Aorta (tissue), 5 donors: ENCODE data around the gene TAC3. TPM values are rescaled to one million over a fixed set of nuclear protein-coding genes. Genes with fewer than 3 reads are reported as not detected.
A peak's percentile ranks its signal among the peaks of the same experiment; 100 is the strongest.

ENCODE experiments used
- ATAC-seq: fragments of 200-7000 bp; cut with Tn5 transposase; one replicate; pipeline ENCODE4 v1.9.1; 2022; ENCODE audit warnings: moderate library complexity; ENCODE audit not compliant: low FRiP score
- DNase-seq, 2 donors: peaks; one replicate each; pipeline ENCODE4 v3.0.0-alpha.2; 2020
- H3K27ac ChIP-seq, 2 donors: one replicate each; pipeline ENCODE4 v1.5.1; 2013; ENCODE audit warnings: low read length in 2 of 2, mild to moderate bottlenecking in 2 of 2, moderate library complexity in 2 of 2, control low read depth in 1 of 2, inconsistent platforms in 1 of 2, low read depth in 1 of 2
- H3K27me3 ChIP-seq, 2 donors: one replicate each; pipeline ENCODE4 v1.6.1; 2013; ENCODE audit warnings: control low read depth in 1 of 2, low read length in 1 of 2, mild to moderate bottlenecking in 1 of 2, moderate library complexity in 1 of 2; ENCODE audit not compliant: insufficient read depth in 2 of 2, control insufficient read depth in 1 of 2
- H3K36me3 ChIP-seq, 2 donors: one replicate each; pipeline ENCODE4 v1.6.1; 2013; ENCODE audit warnings: control low read depth in 1 of 2, low read length in 1 of 2, mild to moderate bottlenecking in 1 of 2; ENCODE audit not compliant: insufficient read depth in 2 of 2, control insufficient read depth in 1 of 2
- H3K4me1 ChIP-seq, 2 donors: one replicate each; pipeline ENCODE4 v1.6.1; 2013; ENCODE audit warnings: low read length in 2 of 2, control low read depth in 1 of 2, mild to moderate bottlenecking in 1 of 2, moderate library complexity in 1 of 2; ENCODE audit not compliant: insufficient read depth in 2 of 2, control insufficient read depth in 1 of 2
- H3K4me3 ChIP-seq, 2 donors: one replicate each; pipeline ENCODE4 v1.5.1; 2013; ENCODE audit warnings: low read length in 2 of 2, control low read depth in 1 of 2, mild to moderate bottlenecking in 1 of 2
- H3K9me3 ChIP-seq: one replicate; pipeline ENCODE4 v1.6.1; 2013; ENCODE audit warnings: mild to moderate bottlenecking, low read length; ENCODE audit not compliant: control insufficient read depth
- WGBS, 2 donors: extraction: QIAGEN DNeasy Blood & Tissue Kit; methylation state at CpG; one replicate each; pipeline ENCODE4 v1.1.7; 2013; 5-methylcytosine and 5-hydroxymethylcytosine counted together
- intact Hi-C, 2 donors: fragments of 100-400 bp; cut with DNase I; formaldehyde crosslinking; loops; one replicate each; pipeline versions ENCODE4 v1.14.2 to v1.15.0; 2022
- polyA plus RNA-seq, 2 donors: library from polyadenylated mRNA; stranded (reverse); fragments of 200-250 nt; gene quantifications; one replicate each; pipeline ENCODE4 v1.2.3, GENCODE V29; 2013
- total RNA-seq, 2 donors: library from RNA; stranded (reverse); fragmentation: NEBNext Ultra II Directional; extraction: Animal tissue kit (Norgen Biotek cat#: 25700); gene quantifications; one replicate each; pipeline ENCODE4 v1.2.1, GENCODE V29; 2021
- donor health status: healthy with polysubstance abuse.
- donor health status: Bipolar disorder and iron deficiency.
- donor health status: DM: no; HTN: no; CAD: no.
- donor health status: DM: no; HTN: no; CAD: no.
- donor health status: DM: yes; HTN: yes; CAD: no.

Gene TAC3
- total and polyA plus RNA-seq, 4 donors: 0.88 TPM; not detected in 3

GRCh38 chr12:57040750-57041149, 24.4 kb upstream of the TAC3 start:
- intact Hi-C loops: no loop called here
- Histone ChIP-seq H3K27ac (no peak overlapping the region), H3K27me3 (no peaks in the 10 kb centered on the region), H3K4me3 (no peak overlapping the region), H3K9me3 (no peaks in the 10 kb centered on the region), H3K4me1 (no peaks in the 10 kb centered on the region), H3K36me3 (no peaks in the 10 kb centered on the region)
- DNase-seq (no peak), ATAC-seq (no peak)
- WGBS, 2 donors: 64 to 65% methylated on average over 2 of the region's 2 CpGs

GRCh38 chr12:57040211-57040610, 23.9 kb upstream of the TAC3 start:
- Histone ChIP-seq H3K4me1 (no peaks in the 10 kb centered on the region), H3K27me3 (no peaks in the 10 kb centered on the region), H3K27ac (no peak overlapping the region), H3K4me3 (no peak overlapping the region), H3K36me3 (no peaks in the 10 kb centered on the region), H3K9me3 (no peaks in the 10 kb centered on the region)
- WGBS, 2 donors: 88 to 90% methylated on average over 4 of the region's 4 CpGs
- ATAC-seq (no peak), DNase-seq (no peak)
- intact Hi-C loops: no loop called here

- 83% methylated on average over 9 of the region's 9 CpGs for WGBS, 2 donors
- ATAC-seq (no peak), DNase-seq (no peak)
Measured at GRCh38 chr12:57039016-57039798, 22.9 kb upstream of the TAC3 start.

GRCh38 chr12:57037264-57037663, 20.9 kb upstream of the TAC3 start:
- Histone ChIP-seq H3K9me3 (no peaks in the 10 kb centered on the region), H3K4me3 (no peak overlapping the region), H3K36me3 (no peaks in the 10 kb centered on the region), H3K27me3 (no peaks in the 10 kb centered on the region), H3K27ac (no peak overlapping the region), H3K4me1 (no peaks in the 10 kb centered on the region)
- intact Hi-C loops: no loop called here
- 45 to 70% methylated on average over 3 of the region's 3 CpGs for WGBS, 2 donors
- DNase-seq: no peak
- ATAC-seq: no peak

More at GRCh38 chr12:57039016-57039798, 22.9 kb upstream of the TAC3 start:
- Histone ChIP-seq H3K27me3 (no peaks in the 10 kb centered on the region), H3K36me3 (no peaks in the 10 kb centered on the region), H3K9me3 (no peaks in the 10 kb centered on the region), H3K27ac (no peak overlapping the region), H3K4me3 (no peak overlapping the region), H3K4me1 (no peaks in the 10 kb centered on the region)
- intact Hi-C loops: no loop called here

- Histone ChIP-seq H3K27ac (no peak overlapping the region), H3K4me3 (no peak overlapping the region), H3K27me3 (no peaks in the 10 kb centered on the region), H3K4me1 (no peaks in the 10 kb centered on the region), H3K36me3 (no peaks in the 10 kb centered on the region), H3K9me3 (no peaks in the 10 kb centered on the region)
- no peak for DNase-seq
- ATAC-seq: no peak
- intact Hi-C loops: no loop called here
- 88 to 94% methylated on average over 3 of the region's 3 CpGs for WGBS, 2 donors
Measured at GRCh38 chr12:57033431-57033830, 17.1 kb upstream of the TAC3 start.

GRCh38 chr12:57031789-57032188, 15.5 kb upstream of the TAC3 start:
- Histone ChIP-seq H3K4me1 (no peaks in the 10 kb centered on the region), H3K27me3 (no peaks in the 10 kb centered on the region), H3K36me3 (no peaks in the 10 kb centered on the region), H3K27ac (no peak overlapping the region), H3K4me3 (no peak overlapping the region), H3K9me3 (no peaks in the 10 kb centered on the region)
- intact Hi-C loops: no loop called here
- DNase-seq (no peak), ATAC-seq (peak; percentile 57)
- WGBS, 2 donors: 70 to 77% methylated on average over 7 of the region's 7 CpGs

GRCh38 chr12:57031138-57031725, 14.9 kb upstream of the TAC3 start:
- H3K27me3 ChIP-seq: no peaks in the 10 kb centered on the region
- no peak overlapping the region for H3K4me3 ChIP-seq
- no peak overlapping the region for H3K27ac ChIP-seq
- no peaks in the 10 kb centered on the region for H3K4me1 ChIP-seq
- no peaks in the 10 kb centered on the region for H3K9me3 ChIP-seq
- intact Hi-C loops: no loop called here
- DNase-seq (no peak), ATAC-seq (no peak)
- H3K36me3 ChIP-seq: no peaks in the 10 kb centered on the region
- 53% methylated on average over 2 of the region's 2 CpGs for WGBS, 2 donors

GRCh38 chr12:57029457-57029856, 13.1 kb upstream of the TAC3 start:
- Histone ChIP-seq H3K9me3 (no peaks in the 10 kb centered on the region), H3K27me3 (no peaks in the 10 kb centered on the region), H3K27ac (no peak overlapping the region), H3K36me3 (no peaks in the 10 kb centered on the region), H3K4me3 (no peak overlapping the region), H3K4me1 (no peaks in the 10 kb centered on the region)
- no peak for ATAC-seq
- intact Hi-C loops: no loop called here
- WGBS, 2 donors: 88 to 91% methylated on average over 7 of the region's 7 CpGs
- DNase-seq: no peak

- Histone ChIP-seq H3K36me3 (no peaks in the 10 kb centered on the region), H3K4me1 (no peaks in the 10 kb centered on the region), H3K4me3 (no peak overlapping the region), H3K27ac (no peak overlapping the region), H3K27me3 (no peaks in the 10 kb centered on the region), H3K9me3 (no peaks in the 10 kb centered on the region)
- intact Hi-C loops: no loop called here
- 60 to 62% methylated on average over 5 of the region's 5 CpGs for WGBS, 2 donors
- no peak for DNase-seq
- no peak for ATAC-seq
Measured at GRCh38 chr12:57027805-57028153, 11.4 kb upstream of the TAC3 start.
